GM12801 (cell line): ENCODE measurements around the gene AATF.

Experiments
- TF ChIP-seq, protein P1 (sequence below): IDR thresholded peaks from one replicate; pipeline ENCODE4 v1.5.1; 2011; ENCODE audit warnings: control low read depth; ENCODE audit not compliant: insufficient read length; ENCODE audit errors: extremely low read depth

AATF gene

GRCh38 chr17:37041932-37042331 is 93.2 kb downstream of the AATF start:
- TF ChIP-seq, protein P1, sequence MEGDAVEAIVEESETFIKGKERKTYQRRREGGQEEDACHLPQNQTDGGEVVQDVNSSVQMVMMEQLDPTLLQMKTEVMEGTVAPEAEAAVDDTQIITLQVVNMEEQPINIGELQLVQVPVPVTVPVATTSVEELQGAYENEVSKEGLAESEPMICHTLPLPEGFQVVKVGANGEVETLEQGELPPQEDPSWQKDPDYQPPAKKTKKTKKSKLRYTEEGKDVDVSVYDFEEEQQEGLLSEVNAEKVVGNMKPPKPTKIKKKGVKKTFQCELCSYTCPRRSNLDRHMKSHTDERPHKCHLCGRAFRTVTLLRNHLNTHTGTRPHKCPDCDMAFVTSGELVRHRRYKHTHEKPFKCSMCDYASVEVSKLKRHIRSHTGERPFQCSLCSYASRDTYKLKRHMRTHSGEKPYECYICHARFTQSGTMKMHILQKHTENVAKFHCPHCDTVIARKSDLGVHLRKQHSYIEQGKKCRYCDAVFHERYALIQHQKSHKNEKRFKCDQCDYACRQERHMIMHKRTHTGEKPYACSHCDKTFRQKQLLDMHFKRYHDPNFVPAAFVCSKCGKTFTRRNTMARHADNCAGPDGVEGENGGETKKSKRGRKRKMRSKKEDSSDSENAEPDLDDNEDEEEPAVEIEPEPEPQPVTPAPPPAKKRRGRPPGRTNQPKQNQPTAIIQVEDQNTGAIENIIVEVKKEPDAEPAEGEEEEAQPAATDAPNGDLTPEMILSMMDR, result no peak

- TF ChIP-seq, protein P1, result no peak
Measured at GRCh38 chr17:37043201-37043600, 94.4 kb downstream of the AATF start.

- TF ChIP-seq, protein P1, result no peak
Measured at GRCh38 chr17:37045351-37045922, 96.7 kb downstream of the AATF start.

GRCh38 chr17:37047631-37048104 is 98.9 kb downstream of the AATF start:
- TF ChIP-seq, protein P1, result no peak

DNA sequence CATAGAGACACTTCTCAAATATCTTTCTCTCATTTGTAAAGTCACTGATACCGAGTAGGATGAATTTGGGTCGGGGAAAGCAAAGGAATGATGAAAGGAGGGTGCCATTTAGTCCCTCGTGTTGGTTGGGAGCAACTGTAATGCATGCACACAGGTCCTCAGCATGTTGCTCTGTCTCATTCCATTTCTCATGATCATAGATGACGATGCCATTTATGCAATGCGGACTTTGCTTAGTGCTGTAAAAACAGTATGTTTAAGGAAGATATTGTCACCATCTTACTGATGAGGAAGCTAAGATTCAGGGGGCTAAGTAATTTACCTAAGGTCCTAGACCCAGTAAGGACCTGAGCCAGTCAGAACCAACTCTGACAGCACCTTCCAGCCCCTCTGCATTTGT is 100.1 kb downstream of the AATF start:
- TF ChIP-seq, protein P1, result no peak

- TF ChIP-seq, protein P1, result no peak
Measured at GRCh38 chr17:37050920-37051319, 102.2 kb downstream of the AATF start.

GRCh38 chr17:37051381-37051780 is 102.6 kb downstream of the AATF start:
- TF ChIP-seq, protein P1, result no peak

GRCh38 chr17:37051833-37052232 is 103.1 kb downstream of the AATF start:
- TF ChIP-seq, protein P1, result no peak
